Chondrocyte (in vitro differentiated cells): ENCODE measurements around the gene PLEKHG4B. TPM values are rescaled to one million over a fixed set of nuclear protein-coding genes. Genes with fewer than 3 reads are reported as not detected.
A peak's percentile ranks its signal among the peaks of the same experiment; 100 is the strongest.

ENCODE experiments used
- DNase-seq: peaks from one replicate; pipeline ENCODE4 v3.0.0; 2021; ENCODE audit warnings: mixed read lengths, low spot score
- H3K27ac Mint-ChIP-seq: one replicate; pipeline ENCODE4 v1.8.0; 2021; ENCODE audit warnings: mild to moderate bottlenecking, moderate library complexity, mixed read lengths; ENCODE audit not compliant: unreplicated experiment
- H3K27me3 Mint-ChIP-seq: 2 replicates; pipeline ENCODE4 v1.8.0; 2021; ENCODE audit warnings: low read depth, mixed read lengths
- H3K36me3 Mint-ChIP-seq: 2 replicates; pipeline ENCODE4 v1.8.0; 2021; ENCODE audit warnings: low read depth, mixed read lengths
- H3K4me1 Mint-ChIP-seq: 2 replicates; pipeline ENCODE4 v1.8.0; 2021; ENCODE audit warnings: low read depth, mild to moderate bottlenecking, mixed read lengths
- H3K4me3 Mint-ChIP-seq: one replicate; pipeline ENCODE4 v1.8.0; 2021; ENCODE audit warnings: mild to moderate bottlenecking, moderate library complexity, mixed read lengths; ENCODE audit not compliant: unreplicated experiment
- H3K9me3 Mint-ChIP-seq: 2 replicates; pipeline ENCODE4 v1.8.0; 2021; ENCODE audit warnings: low read depth, mixed read lengths
- CTCF ChIP-seq: fragments of 200-600 bp; sonication (generic); IDR thresholded peaks from 2 replicates; pipeline ENCODE4 v1.5.0; 2021; ENCODE audit warnings: antibody characterized with exemption, mild to moderate bottlenecking, moderate library complexity
- total RNA-seq: library from RNA; stranded (reverse); gene quantifications from 3 replicates; pipeline ENCODE4 v1.2.1, GENCODE V29; 2021

Gene PLEKHG4B
- total RNA-seq, 1 donor from 2014 or later: 2.0 TPM

DNA sequence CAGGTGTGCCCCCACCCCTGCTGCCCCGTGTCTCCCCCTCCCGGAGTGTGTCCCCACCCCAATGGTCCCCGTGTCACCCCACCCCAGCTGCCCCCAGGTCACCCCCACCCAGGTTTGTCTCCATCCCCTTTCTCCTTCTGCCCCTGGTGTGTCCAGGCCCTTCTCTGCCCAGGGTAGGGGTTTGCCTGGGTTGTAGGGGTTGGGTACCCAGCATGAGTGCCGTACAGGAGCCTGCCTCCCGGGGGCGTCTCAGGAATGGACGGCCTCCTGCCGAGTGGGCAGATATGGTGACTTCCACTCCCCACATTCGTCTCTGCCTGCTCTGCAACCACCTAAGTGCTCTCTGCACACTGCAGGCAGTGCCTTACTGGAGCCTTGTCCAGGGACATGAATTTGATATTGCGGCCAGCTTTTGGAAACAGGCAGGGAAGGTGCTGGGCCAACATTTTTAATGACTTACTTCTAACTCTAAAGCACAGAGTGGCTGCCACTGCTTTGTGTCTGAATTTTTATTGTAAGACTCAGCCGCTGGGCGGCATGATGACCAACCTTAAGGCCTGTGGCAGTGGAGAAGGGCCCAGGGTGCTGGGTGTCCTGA, 106.0 kb downstream of the PLEKHG4B start:
- DNase-seq: no peak
- no peak for TF ChIP-seq CTCF
- no peaks in the 10 kb centered on the region for H3K4me1 Mint-ChIP-seq
- no peaks in the 10 kb centered on the region for H3K27me3 Mint-ChIP-seq
- H3K9me3 Mint-ChIP-seq: no peaks in the 10 kb centered on the region
- H3K4me3 Mint-ChIP-seq: no peak overlapping the region
- H3K36me3 Mint-ChIP-seq: peaks cover 5% of the 10 kb centered on the region
- no peak overlapping the region for H3K27ac Mint-ChIP-seq

GRCh38 chr5:198516-199196, 106.7 kb downstream of the PLEKHG4B start:
- Mint-ChIP-seq H3K36me3 (peaks cover 5% of the 10 kb centered on the region), H3K4me3 (no peak overlapping the region), H3K4me1 (no peaks in the 10 kb centered on the region), H3K27ac (no peak overlapping the region), H3K27me3 (no peaks in the 10 kb centered on the region), H3K9me3 (no peaks in the 10 kb centered on the region)
- peak; percentile 83 for DNase-seq
- TF ChIP-seq CTCF: no peak

- Mint-ChIP-seq H3K27me3 (no peaks in the 10 kb centered on the region), H3K4me1 (no peaks in the 10 kb centered on the region), H3K36me3 (peaks cover 7% of the 10 kb centered on the region), H3K27ac (peak overlapping the region; percentile 12), H3K9me3 (no peaks in the 10 kb centered on the region), H3K4me3 (no peak overlapping the region)
- peak; percentile 68 for DNase-seq
- TF ChIP-seq CTCF: no peak
Observed at GRCh38 chr5:199197-199949, 107.4 kb downstream of the PLEKHG4B start.

DNA sequence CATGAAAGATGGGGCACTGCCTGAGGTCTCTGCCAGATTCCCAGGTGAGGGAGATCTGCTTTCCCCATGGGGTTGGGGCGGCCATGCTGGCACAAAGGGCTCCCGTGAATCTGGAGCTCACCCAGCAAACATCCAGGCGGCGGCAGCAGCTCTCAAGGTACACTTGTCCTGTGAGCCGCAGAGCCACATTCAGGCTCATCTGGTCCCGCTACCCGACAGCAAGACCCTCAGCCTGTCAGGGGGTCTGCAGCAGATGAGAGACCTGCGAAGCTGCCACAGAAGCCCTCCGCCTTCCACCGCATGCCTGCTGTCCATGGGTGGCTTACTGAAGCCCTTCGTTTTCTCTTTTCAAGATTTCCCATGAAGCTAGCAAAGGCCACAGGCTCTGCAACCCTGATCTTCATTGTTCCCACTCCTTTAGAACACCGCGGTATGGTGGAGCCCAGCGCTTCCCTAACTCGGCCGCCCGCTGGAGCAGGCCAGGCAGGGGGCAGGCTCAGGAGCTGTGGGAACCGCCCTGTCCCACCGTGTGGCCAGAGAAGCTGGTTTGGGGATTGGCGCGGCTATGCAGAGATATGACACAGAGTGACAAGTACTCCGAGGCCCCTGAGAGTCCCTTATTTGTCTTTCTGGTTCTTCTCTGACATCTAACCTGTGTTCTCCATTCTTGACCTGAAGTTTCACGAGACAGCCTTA, 108.1 kb downstream of the PLEKHG4B start:
- H3K27ac Mint-ChIP-seq: no peak overlapping the region
- no peaks in the 10 kb centered on the region for H3K27me3 Mint-ChIP-seq
- H3K4me1 Mint-ChIP-seq: no peaks in the 10 kb centered on the region
- no peak overlapping the region for H3K4me3 Mint-ChIP-seq
- TF ChIP-seq CTCF: no peak
- peak; percentile 72 for DNase-seq
- peaks cover 9% of the 10 kb centered on the region for H3K36me3 Mint-ChIP-seq
- no peaks in the 10 kb centered on the region for H3K9me3 Mint-ChIP-seq

- Mint-ChIP-seq H3K27me3 (no peaks in the 10 kb centered on the region), H3K4me1 (no peaks in the 10 kb centered on the region), H3K36me3 (peaks cover 13% of the 10 kb centered on the region), H3K9me3 (no peaks in the 10 kb centered on the region), H3K27ac (no peak overlapping the region), H3K4me3 (no peak overlapping the region)
- no peak for TF ChIP-seq CTCF
- peak; percentile 42 for DNase-seq
Observed at GRCh38 chr5:200985-201384, 109.0 kb downstream of the PLEKHG4B start.
